ENCODE data around the gene CA4. TPM values are rescaled to one million over a fixed set of nuclear protein-coding genes. Genes with fewer than 3 reads are reported as not detected.
A peak's percentile ranks its signal among the peaks of the same experiment; 100 is the strongest.
"Not testable (repeated sequence)": the region's sequence is repeated elsewhere in the genome, so short reads cannot be mapped to it uniquely, and the experiment has no call there.

Gene CA4
- total RNA-seq, 2 experiments from 2014 or later, result not detected

- Mint-ChIP-seq H3K27ac (peak overlapping the region; percentile 73), H3K4me1 (ENCODE audit: low read depth) (peaks cover 23% of the 10 kb centered on the region), H3K36me3 (ENCODE audit: low read depth) (no peaks in the 10 kb centered on the region), H3K4me3 (no peak overlapping the region), H3K27me3 (ENCODE audit: low read depth) (no peaks in the 10 kb centered on the region), H3K9me3 (ENCODE audit: insufficient read depth) (no peaks in the 10 kb centered on the region)
- no peak for ATAC-seq
- POLR2A ChIA-PET, result interaction anchor here (0.7 kb wide), 1 partner anchor 20 kb away, joined by 3 read pairs; no protein-coding TSS in a partner anchor
- no peak for DNase-seq
- CTCF ChIA-PET, result interaction anchor here (1.2 to 1.6 kb wide), 5 partner anchors 9 to 60 kb away, joined by 3 to 5 read pairs (median 5); no protein-coding TSS in a partner anchor
Observed at GRCh38 chr17:60170835-60171752, 21.3 kb downstream of the CA4 start.

DNA sequence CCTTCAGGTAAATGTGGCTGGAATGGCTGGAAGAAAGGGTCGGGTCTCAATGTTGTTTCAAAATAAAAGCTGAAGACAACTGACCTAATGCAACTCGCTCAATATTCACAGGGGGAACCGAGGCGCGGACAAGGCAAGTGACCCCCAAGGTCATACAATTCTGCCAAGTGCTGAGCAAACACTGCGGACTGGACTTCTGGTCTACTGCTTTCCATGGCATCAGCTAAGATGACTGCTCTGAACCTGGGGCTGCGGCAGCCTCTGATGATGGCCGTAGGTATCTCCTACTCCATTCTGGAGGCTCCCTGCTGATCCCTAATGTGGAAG is 21.9 kb downstream of the CA4 start:
- Mint-ChIP-seq H3K27ac (no peak overlapping the region), H3K36me3 (ENCODE audit: low read depth) (no peaks in the 10 kb centered on the region), H3K27me3 (ENCODE audit: low read depth) (no peaks in the 10 kb centered on the region), H3K9me3 (ENCODE audit: insufficient read depth) (no peaks in the 10 kb centered on the region), H3K4me1 (ENCODE audit: low read depth) (peaks cover 20% of the 10 kb centered on the region), H3K4me3 (no peak overlapping the region)
- CTCF ChIA-PET, result interaction anchor here (1.4 to 1.6 kb wide), 3 partner anchors 10 to 30 kb away, joined by 3 to 5 read pairs (median 4); no protein-coding TSS in a partner anchor
- ATAC-seq, result no peak
- POLR2A ChIA-PET, result interaction anchor here (0.7 kb wide), 1 partner anchor 292 kb away, joined by 3 read pairs; no protein-coding TSS in a partner anchor
- DNase-seq, result no peak

- Mint-ChIP-seq H3K9me3 (ENCODE audit: insufficient read depth) (no peaks in the 10 kb centered on the region), H3K27ac (peak overlapping the region; percentile 3), H3K4me3 (no peak overlapping the region), H3K36me3 (ENCODE audit: low read depth) (peaks cover under 1% of the 10 kb centered on the region), H3K27me3 (ENCODE audit: low read depth) (no peaks in the 10 kb centered on the region), H3K4me1 (ENCODE audit: low read depth) (peaks cover 17% of the 10 kb centered on the region)
- CTCF ChIA-PET, result interaction anchor here (1.6 kb wide), 1 partner anchor 31 kb away, joined by 7 read pairs; no protein-coding TSS in a partner anchor
- no peak for DNase-seq
- POLR2A ChIA-PET, result no interaction called here
- no peak for ATAC-seq
Observed at GRCh38 chr17:60173304-60173819, 23.6 kb downstream of the CA4 start.

DNA sequence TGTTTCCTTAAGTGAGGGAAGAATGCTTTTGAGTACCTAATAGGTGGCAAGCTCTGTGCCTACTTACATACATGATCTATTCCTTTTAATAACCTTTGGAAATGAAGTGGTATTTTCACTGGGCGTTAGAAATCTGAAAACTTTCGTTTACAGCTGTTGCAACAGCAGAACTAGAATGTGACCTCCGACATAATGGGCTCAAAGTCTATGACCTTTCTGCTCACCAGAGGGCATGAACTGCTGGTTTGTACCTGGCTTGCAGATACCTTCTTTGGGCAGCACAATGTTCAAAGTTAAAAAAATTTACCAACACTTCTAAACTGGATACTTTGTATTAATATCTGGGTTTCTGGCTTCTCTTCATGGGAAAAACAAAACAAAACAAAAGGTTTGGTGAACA is 24.3 kb downstream of the CA4 start:
- ATAC-seq, result no peak
- ChIA-PET CTCF (interaction anchor here (1.6 kb wide), 1 partner anchor 32 kb away, joined by 7 read pairs; no protein-coding TSS in a partner anchor), POLR2A (no interaction called here)
- Mint-ChIP-seq H3K9me3 (ENCODE audit: insufficient read depth) (no peaks in the 10 kb centered on the region), H3K27ac (no peak overlapping the region), H3K4me3 (no peak overlapping the region), H3K4me1 (ENCODE audit: low read depth) (peaks cover 17% of the 10 kb centered on the region), H3K36me3 (ENCODE audit: low read depth) (peaks cover 5% of the 10 kb centered on the region), H3K27me3 (ENCODE audit: low read depth) (no peaks in the 10 kb centered on the region)
- no peak for DNase-seq

DNA sequence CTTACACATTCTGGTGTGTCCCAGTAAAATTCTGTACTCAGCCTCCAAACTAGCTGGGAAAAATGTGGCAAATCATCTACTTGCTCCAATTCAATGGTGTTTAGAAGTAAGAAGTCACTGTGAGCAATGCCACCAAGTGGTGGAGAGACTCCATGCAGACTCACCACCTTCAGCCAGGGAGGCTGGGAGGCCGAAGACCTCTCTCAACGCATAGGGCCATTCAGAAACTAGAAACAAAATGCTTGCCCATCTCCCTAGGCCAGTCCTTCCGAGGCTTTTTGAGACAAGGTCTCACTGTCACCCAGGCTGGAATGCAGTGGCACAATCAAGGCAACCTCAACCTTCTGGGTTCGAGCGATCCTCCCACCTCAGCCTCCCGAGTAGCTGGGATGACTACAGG is 25.0 kb downstream of the CA4 start:
- CTCF ChIA-PET, result interaction anchor here (0.6 kb wide), 1 partner anchor 24 kb away, joined by 3 read pairs; no protein-coding TSS in a partner anchor
- H3K27ac Mint-ChIP-seq; ATAC-seq; DNase-seq; H3K9me3 Mint-ChIP-seq (ENCODE audit: insufficient read depth); POLR2A ChIA-PET; H3K4me3 Mint-ChIP-seq; H3K27me3 Mint-ChIP-seq (ENCODE audit: low read depth); H3K36me3 Mint-ChIP-seq (ENCODE audit: low read depth): not testable (repeated sequence)
- peaks cover 14% of the 10 kb centered on the region for H3K4me1 Mint-ChIP-seq (ENCODE audit: low read depth)

- DNase-seq; H3K27ac Mint-ChIP-seq; H3K4me1 Mint-ChIP-seq (ENCODE audit: low read depth); POLR2A ChIA-PET; H3K27me3 Mint-ChIP-seq (ENCODE audit: low read depth); CTCF ChIA-PET; H3K4me3 Mint-ChIP-seq; ATAC-seq; H3K9me3 Mint-ChIP-seq (ENCODE audit: insufficient read depth): not testable (repeated sequence)
- H3K36me3 Mint-ChIP-seq (ENCODE audit: low read depth), result peaks cover 17% of the 10 kb centered on the region
Observed at GRCh38 chr17:60176763-60177162, 27.0 kb downstream of the CA4 start.

GRCh38 chr17:60178180-60178579 is 28.4 kb downstream of the CA4 start:
- POLR2A ChIA-PET; ATAC-seq; H3K27ac Mint-ChIP-seq; H3K9me3 Mint-ChIP-seq (ENCODE audit: insufficient read depth); DNase-seq; H3K4me1 Mint-ChIP-seq (ENCODE audit: low read depth); H3K27me3 Mint-ChIP-seq (ENCODE audit: low read depth); H3K4me3 Mint-ChIP-seq; CTCF ChIA-PET: not testable (repeated sequence)
- H3K36me3 Mint-ChIP-seq (ENCODE audit: low read depth), result peaks cover 21% of the 10 kb centered on the region

DNA sequence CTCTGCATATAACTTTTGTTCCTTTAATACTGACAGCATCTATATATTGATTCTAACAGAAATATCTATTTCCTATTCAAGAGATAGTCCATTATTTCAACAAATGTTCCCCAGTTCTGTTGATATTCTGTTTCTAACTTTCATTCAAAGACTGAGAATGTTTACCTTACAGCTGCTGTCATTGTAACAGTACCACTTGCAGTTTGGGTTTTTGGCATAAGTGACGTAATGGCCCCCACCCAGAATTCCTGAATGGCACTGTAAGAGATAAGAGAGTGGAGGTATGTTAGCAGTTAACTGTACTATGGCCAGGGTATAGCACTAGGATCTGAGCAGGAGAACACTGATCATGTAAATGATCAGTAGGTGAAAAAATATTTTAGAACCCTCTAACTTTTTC is 30.6 kb downstream of the CA4 start:
- ATAC-seq; DNase-seq; H3K27ac Mint-ChIP-seq; H3K4me1 Mint-ChIP-seq (ENCODE audit: low read depth); H3K4me3 Mint-ChIP-seq; H3K9me3 Mint-ChIP-seq (ENCODE audit: insufficient read depth); H3K27me3 Mint-ChIP-seq (ENCODE audit: low read depth); POLR2A ChIA-PET: not testable (repeated sequence)
- peaks cover 25% of the 10 kb centered on the region for H3K36me3 Mint-ChIP-seq (ENCODE audit: low read depth)
- CTCF ChIA-PET, result interaction anchor here (0.6 kb wide), 1 partner anchor 458 kb away, joined by 3 read pairs; no protein-coding TSS in a partner anchor

DNA sequence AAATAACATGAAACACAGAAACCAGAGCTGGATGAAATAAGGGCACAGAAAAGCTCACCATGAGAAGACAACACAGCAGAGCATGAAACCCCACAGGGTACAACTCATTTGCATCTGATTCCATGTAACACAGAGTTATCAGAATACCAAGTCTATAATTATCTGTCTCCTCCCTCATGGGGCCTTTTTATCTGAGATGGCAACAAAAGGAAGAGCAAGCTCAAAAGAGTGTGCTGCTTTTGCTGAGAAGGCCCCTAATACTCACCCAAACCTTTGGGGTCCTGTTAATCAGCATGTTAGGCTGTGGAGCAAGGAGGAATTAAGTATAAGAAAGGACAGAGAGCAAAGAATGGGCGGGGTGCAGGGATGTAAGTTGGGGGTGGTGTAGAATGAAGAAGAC is 36.6 kb downstream of the CA4 start:
- H3K9me3 Mint-ChIP-seq (ENCODE audit: insufficient read depth); H3K27ac Mint-ChIP-seq; POLR2A ChIA-PET; ATAC-seq; H3K4me3 Mint-ChIP-seq; H3K27me3 Mint-ChIP-seq (ENCODE audit: low read depth); DNase-seq; H3K4me1 Mint-ChIP-seq (ENCODE audit: low read depth): not testable (repeated sequence)
- CTCF ChIA-PET, result interaction anchor here (0.9 to 1.3 kb wide), 3 partner anchors 38 to 235 kb away, joined by 3 to 5 read pairs (median 3); no protein-coding TSS in a partner anchor
- H3K36me3 Mint-ChIP-seq (ENCODE audit: low read depth), result peaks cover 31% of the 10 kb centered on the region

GRCh38 chr17:60186846-60187745 is 37.3 kb downstream of the CA4 start:
- POLR2A ChIA-PET, result interaction anchor here (0.6 kb wide), 1 partner anchor 293 kb away, joined by 4 read pairs; no protein-coding TSS in a partner anchor

GRCh38 chr17:60188759-60189158 is 39.0 kb downstream of the CA4 start:
- no peak overlapping the region for H3K27ac Mint-ChIP-seq
- H3K36me3 Mint-ChIP-seq (ENCODE audit: low read depth), result peaks cover 26% of the 10 kb centered on the region
- ChIA-PET CTCF (interaction anchor here (2.0 kb wide), 1 partner anchor 18 kb away, joined by 4 read pairs; no protein-coding TSS in a partner anchor), POLR2A (no interaction called here)
- H3K9me3 Mint-ChIP-seq (ENCODE audit: insufficient read depth), result no peaks in the 10 kb centered on the region
- DNase-seq (no peak), ATAC-seq (no peak)
- H3K4me1 Mint-ChIP-seq (ENCODE audit: low read depth), result no peaks in the 10 kb centered on the region
- H3K4me3 Mint-ChIP-seq, result no peak overlapping the region
- H3K27me3 Mint-ChIP-seq (ENCODE audit: low read depth), result no peaks in the 10 kb centered on the region

More at GRCh38 chr17:60186846-60187745, 37.3 kb downstream of the CA4 start:
- not testable (repeated sequence) for ATAC-seq; H3K27me3 Mint-ChIP-seq (ENCODE audit: low read depth); DNase-seq; H3K4me3 Mint-ChIP-seq; H3K27ac Mint-ChIP-seq; H3K9me3 Mint-ChIP-seq (ENCODE audit: insufficient read depth); H3K4me1 Mint-ChIP-seq (ENCODE audit: low read depth)
- H3K36me3 Mint-ChIP-seq (ENCODE audit: low read depth), result peaks cover 30% of the 10 kb centered on the region
- CTCF ChIA-PET, result interaction anchor here (1.0 to 2.0 kb wide), 4 partner anchors 16 to 234 kb away, joined by 3 to 5 read pairs (median 4); no protein-coding TSS in a partner anchor

Measured in activated CD8-positive, alpha-beta T cell treated with anti-CD3 and anti-CD28 coated beads, Interleukin-2, amount 10 ng/mL, durations not matched to agents 7 days and 5 days (primary cell).